Neural progenitor cell (in vitro differentiated cells): ENCODE data around the gene ASB3. TPM values are rescaled to one million over a fixed set of nuclear protein-coding genes. Genes with fewer than 3 reads are reported as not detected.

Source experiments
- DNase-seq: peaks from one replicate; pipeline ENCODE4 v3.0.0-alpha.2; 2016; ENCODE audit warnings: low spot score
- H2AFZ ChIP-seq: fragments of 200-600 bp; sonication (generic); replicated peaks from 2 replicates; pipeline ENCODE4 v1.6.1; 2016; ENCODE audit warnings: antibody characterized with exemption
- H3F3A ChIP-seq: fragments of 200-600 bp; sonication (generic); 2 replicates; pipeline ENCODE4 v1.6.1; 2016; ENCODE audit warnings: antibody characterized with exemption, low read depth
- H3K27ac ChIP-seq: fragments of 200-600 bp; sonication (generic); 2 replicates; pipeline ENCODE4 v1.5.1; 2016; ENCODE audit warnings: mild to moderate bottlenecking
- H3K27me3 ChIP-seq: fragments of 200-600 bp; sonication (generic); 2 replicates; pipeline ENCODE4 v1.6.1; 2016; ENCODE audit warnings: mild to moderate bottlenecking, moderate library complexity
- H3K36me3 ChIP-seq: fragments of 200-600 bp; sonication (generic); 2 replicates; pipeline ENCODE4 v1.5.1; 2016
- H3K4me1 ChIP-seq: fragments of 200-600 bp; sonication (generic); 2 replicates; pipeline ENCODE4 v1.6.1; 2016; ENCODE audit warnings: mixed run types
- H3K4me2 ChIP-seq: fragments of 200-600 bp; sonication (generic); 2 replicates; pipeline ENCODE4 v1.6.1; 2016
- H3K4me3 ChIP-seq: fragments of 200-600 bp; sonication (generic); 2 replicates; pipeline ENCODE4 v1.5.1; 2016
- H3K79me2 ChIP-seq: fragments of 200-600 bp; sonication (generic); 2 replicates; pipeline ENCODE4 v1.6.1; 2016; ENCODE audit warnings: low read depth
- H3K9ac ChIP-seq: fragments of 200-600 bp; sonication (generic); 2 replicates; pipeline ENCODE4 v1.6.1; 2016
- H3K9me3 ChIP-seq: fragments of 200-600 bp; sonication (generic); 2 replicates; pipeline ENCODE4 v1.5.1; 2016; ENCODE audit warnings: low read depth
- H4K20me1 ChIP-seq: fragments of 200-600 bp; sonication (generic); 2 replicates; pipeline ENCODE4 v1.6.1; 2016; ENCODE audit warnings: low read depth
- H3K27ac Mint-ChIP-seq: 3 replicates; pipeline ENCODE4 v1.8.0; 2021; ENCODE audit warnings: mixed read lengths
- H3K27me3 Mint-ChIP-seq: 2 replicates; pipeline ENCODE4 v1.8.0; 2022; ENCODE audit warnings: low read depth, mild to moderate bottlenecking, inconsistent platforms, moderate library complexity, mixed read lengths; ENCODE audit not compliant: insufficient read depth
- H3K36me3 Mint-ChIP-seq: 3 replicates; pipeline ENCODE4 v1.8.0; 2021; ENCODE audit warnings: mixed read lengths
- H3K4me1 Mint-ChIP-seq: 3 replicates; pipeline ENCODE4 v1.8.0; 2021; ENCODE audit warnings: mixed read lengths
- H3K4me3 Mint-ChIP-seq: 3 replicates; pipeline ENCODE4 v1.8.0; 2021; ENCODE audit warnings: mild to moderate bottlenecking, moderate library complexity, mixed read lengths
- H3K9me3 Mint-ChIP-seq: 3 replicates; pipeline ENCODE4 v1.8.0; 2020; ENCODE audit warnings: mixed read lengths
- EZH2 ChIP-seq: fragments of 200-600 bp; sonication (generic); IDR thresholded peaks from 2 replicates; pipeline ENCODE4 v1.6.1; 2017; ENCODE audit warnings: antibody characterized with exemption, mild to moderate bottlenecking, moderate library complexity
- EZH2phosphoT487 ChIP-seq: fragments of 200-600 bp; sonication (generic); IDR thresholded peaks from 2 replicates; pipeline ENCODE4 v1.6.1; 2017; ENCODE audit warnings: antibody characterized with exemption
- total RNA-seq: library from RNA; depleted of rRNA; stranded (reverse); fragments of >200 nt; gene quantifications from 2 replicates; pipeline ENCODE4 v1.2.3, GENCODE V29; 2015; ENCODE audit warnings: low replicate concordance
- TF ChIP-seq, protein P1 (sequence below): fragments of 200-600 bp; sonication (generic); IDR thresholded peaks from 2 replicates; pipeline ENCODE4 v1.5.1; 2017; ENCODE audit warnings: antibody characterized with exemption, mild to moderate bottlenecking

ASB3 gene
- total RNA-seq, 1 donor from 2014 or later, result 71.9 TPM

DNA sequence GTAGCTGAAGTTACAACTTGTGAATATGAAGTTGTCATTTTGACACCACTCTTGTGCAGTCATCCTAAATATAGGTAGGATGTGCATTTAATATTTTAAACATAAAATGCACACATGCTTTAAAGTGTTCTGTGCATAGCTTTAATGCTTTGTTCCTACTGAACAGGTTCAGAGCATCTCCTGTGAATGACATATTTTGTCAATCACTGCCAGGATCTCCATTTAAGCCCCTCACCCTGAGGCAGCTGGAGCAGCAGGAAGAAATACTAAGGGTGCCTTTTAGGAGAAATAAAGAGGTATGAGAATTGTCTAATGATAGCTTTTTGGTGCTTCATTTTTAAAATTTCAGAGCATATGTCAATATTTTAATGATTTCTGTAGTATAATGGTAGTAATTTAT, 14.8 kb upstream of the ASB3 start:
- Histone ChIP-seq H3K27me3 (no peaks in the 10 kb centered on the region), H3K36me3 (peaks cover 15% of the 10 kb centered on the region), H3K4me2 (no peak overlapping the region), H3K79me2 (no peaks in the 10 kb centered on the region), H3K9ac (no peak overlapping the region), H3K4me1 (no peaks in the 10 kb centered on the region), H3F3A (no peaks in the 10 kb centered on the region), H3K9me3 (no peaks in the 10 kb centered on the region), H3K27ac (no peak overlapping the region), H4K20me1 (no peaks in the 10 kb centered on the region), H3K4me3 (no peak overlapping the region), H2AFZ (no peak overlapping the region)
- Mint-ChIP-seq H3K9me3 (no peaks in the 10 kb centered on the region), H3K4me3 (no peak overlapping the region), H3K27me3 (no peaks in the 10 kb centered on the region), H3K4me1 (peaks cover 3% of the 10 kb centered on the region), H3K36me3 (peaks cover 3% of the 10 kb centered on the region), H3K27ac (no peak overlapping the region)
- DNase-seq, result no peak
- no peak for TF ChIP-seq EZH2
- TF ChIP-seq, protein P1, sequence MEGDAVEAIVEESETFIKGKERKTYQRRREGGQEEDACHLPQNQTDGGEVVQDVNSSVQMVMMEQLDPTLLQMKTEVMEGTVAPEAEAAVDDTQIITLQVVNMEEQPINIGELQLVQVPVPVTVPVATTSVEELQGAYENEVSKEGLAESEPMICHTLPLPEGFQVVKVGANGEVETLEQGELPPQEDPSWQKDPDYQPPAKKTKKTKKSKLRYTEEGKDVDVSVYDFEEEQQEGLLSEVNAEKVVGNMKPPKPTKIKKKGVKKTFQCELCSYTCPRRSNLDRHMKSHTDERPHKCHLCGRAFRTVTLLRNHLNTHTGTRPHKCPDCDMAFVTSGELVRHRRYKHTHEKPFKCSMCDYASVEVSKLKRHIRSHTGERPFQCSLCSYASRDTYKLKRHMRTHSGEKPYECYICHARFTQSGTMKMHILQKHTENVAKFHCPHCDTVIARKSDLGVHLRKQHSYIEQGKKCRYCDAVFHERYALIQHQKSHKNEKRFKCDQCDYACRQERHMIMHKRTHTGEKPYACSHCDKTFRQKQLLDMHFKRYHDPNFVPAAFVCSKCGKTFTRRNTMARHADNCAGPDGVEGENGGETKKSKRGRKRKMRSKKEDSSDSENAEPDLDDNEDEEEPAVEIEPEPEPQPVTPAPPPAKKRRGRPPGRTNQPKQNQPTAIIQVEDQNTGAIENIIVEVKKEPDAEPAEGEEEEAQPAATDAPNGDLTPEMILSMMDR, result no peak

DNA sequence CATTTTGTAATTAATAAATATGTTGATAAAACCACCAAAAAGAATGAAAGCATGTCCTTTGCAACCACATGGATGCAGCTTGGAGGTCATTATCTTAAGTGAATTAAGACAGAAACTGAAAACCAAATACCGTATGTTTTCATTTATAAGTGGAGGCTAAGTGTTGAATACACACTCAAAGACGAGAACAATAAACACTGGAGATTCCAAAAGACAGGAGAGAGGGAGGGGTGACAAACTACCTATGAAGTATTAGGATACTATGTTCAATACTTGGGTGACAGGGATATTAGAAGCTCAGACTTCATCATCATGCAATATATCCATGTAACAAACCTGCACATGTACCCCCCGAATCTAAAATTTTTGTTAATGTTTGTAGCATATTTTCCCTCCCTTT, 7.1 kb upstream of the ASB3 start:
- no peaks in the 10 kb centered on the region for H3K4me1 Mint-ChIP-seq
- Histone ChIP-seq H3F3A (no peaks in the 10 kb centered on the region), H3K4me1 (no peaks in the 10 kb centered on the region), H3K4me2 (no peak overlapping the region), H4K20me1 (no peaks in the 10 kb centered on the region), H3K79me2 (peaks cover 45% of the 10 kb centered on the region), H3K27me3 (no peaks in the 10 kb centered on the region), H3K27ac (no peak overlapping the region), H3K4me3 (no peak overlapping the region), H3K36me3 (peaks cover 18% of the 10 kb centered on the region), H3K9me3 (no peaks in the 10 kb centered on the region), H2AFZ (no peak overlapping the region), H3K9ac (no peak overlapping the region)
- no peaks in the 10 kb centered on the region for H3K9me3 Mint-ChIP-seq
- H3K27me3 Mint-ChIP-seq, result no peaks in the 10 kb centered on the region
- H3K4me3 Mint-ChIP-seq, result no peak overlapping the region
- TF ChIP-seq, protein P1, result no peak
- no peak for TF ChIP-seq EZH2phosphoT487
- no peak for TF ChIP-seq EZH2
- H3K36me3 Mint-ChIP-seq, result no peaks in the 10 kb centered on the region
- DNase-seq, result no peak
- no peak overlapping the region for H3K27ac Mint-ChIP-seq

DNA sequence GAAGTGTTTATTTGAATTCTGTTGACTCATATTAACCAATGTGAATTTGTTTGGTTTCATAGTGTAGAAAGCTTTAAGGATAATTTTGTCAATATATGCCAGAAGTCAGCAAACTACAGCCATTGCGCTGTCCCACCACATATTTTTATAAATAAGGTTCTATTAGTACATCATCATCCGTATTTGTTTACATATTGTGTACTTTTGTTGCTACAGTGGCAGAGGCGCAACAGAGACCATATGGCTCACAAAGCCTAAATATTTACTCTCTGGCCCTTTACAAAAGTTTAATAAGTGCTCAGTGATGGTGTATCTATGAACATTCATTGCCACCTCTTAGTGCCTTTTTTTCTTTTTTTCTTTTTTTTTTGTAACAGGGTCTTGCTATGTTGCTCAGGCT, 6.5 kb upstream of the ASB3 start:
- no peak overlapping the region for H2AFZ ChIP-seq
- no peaks in the 10 kb centered on the region for H3F3A ChIP-seq
- no peaks in the 10 kb centered on the region for H3K36me3 Mint-ChIP-seq
- no peaks in the 10 kb centered on the region for H3K9me3 ChIP-seq
- H3K9me3 Mint-ChIP-seq, result no peaks in the 10 kb centered on the region
- no peak overlapping the region for H3K9ac ChIP-seq
- no peak overlapping the region for H3K27ac Mint-ChIP-seq
- no peak overlapping the region for H3K27ac ChIP-seq
- peaks cover 18% of the 10 kb centered on the region for H3K36me3 ChIP-seq
- TF ChIP-seq, protein P1, result no peak
- no peak for TF ChIP-seq EZH2phosphoT487
- no peak for DNase-seq
- H3K4me3 ChIP-seq, result no peak overlapping the region
- no peaks in the 10 kb centered on the region for H3K27me3 ChIP-seq
- H3K4me2 ChIP-seq, result no peak overlapping the region
- H4K20me1 ChIP-seq, result peaks cover under 1% of the 10 kb centered on the region
- peaks cover 50% of the 10 kb centered on the region for H3K79me2 ChIP-seq
- H3K4me3 Mint-ChIP-seq, result no peak overlapping the region
- peaks cover 5% of the 10 kb centered on the region for H3K4me1 Mint-ChIP-seq
- no peaks in the 10 kb centered on the region for H3K27me3 Mint-ChIP-seq
- H3K4me1 ChIP-seq, result peaks cover 2% of the 10 kb centered on the region
